Measurements from ENCODE around the gene WDR64.
"Not testable (repeated sequence)": the region's sequence is repeated elsewhere in the genome, so short reads cannot be mapped to it uniquely, and the experiment has no call there.

The WDR64 gene

GRCh38 chr1:241787691-241788090 lies 135.6 kb downstream of the WDR64 start:
- TF ChIP-seq CTCF (conservative IDR thresholded peaks at IDR 0.05) (no peak), ZFX (IDR thresholded peaks at IDR 0.05) (no peak)
- H3K27ac ChIP-seq = no peak overlapping the region

GRCh38 chr1:241789061-241789460 lies 137.0 kb downstream of the WDR64 start:
- TF ChIP-seq CTCF (conservative IDR thresholded peaks at IDR 0.05) = no peak
- TF ChIP-seq ZFX (IDR thresholded peaks at IDR 0.05) = no peak

GRCh38 chr1:241799416-241799815 lies 147.3 kb downstream of the WDR64 start:
- TF ChIP-seq ZFX (IDR thresholded peaks at IDR 0.05) (no peak), CTCF (conservative IDR thresholded peaks at IDR 0.05) (no peak)
- H3K27ac ChIP-seq = no peak overlapping the region

More at GRCh38 chr1:241789061-241789460, 137.0 kb downstream of the WDR64 start:
- H3K27ac ChIP-seq = no peak overlapping the region

GRCh38 chr1:241800640-241801039 lies 148.6 kb downstream of the WDR64 start:
- H3K27ac ChIP-seq = no peak overlapping the region
- TF ChIP-seq CTCF (conservative IDR thresholded peaks at IDR 0.05) = no peak
- no peak for TF ChIP-seq ZFX (IDR thresholded peaks at IDR 0.05)

- TF ChIP-seq ZFX (IDR thresholded peaks at IDR 0.05) (no peak), CTCF (conservative IDR thresholded peaks at IDR 0.05) (no peak)
- H3K27ac ChIP-seq = no peak overlapping the region
Measured at GRCh38 chr1:241802863-241803262, 150.8 kb downstream of the WDR64 start.

GRCh38 chr1:241804706-241805105 lies 152.6 kb downstream of the WDR64 start:
- H3K27ac ChIP-seq = not testable (repeated sequence)

GRCh38 chr1:241808265-241808664 lies 156.2 kb downstream of the WDR64 start:
- no peak overlapping the region for H3K27ac ChIP-seq
- TF ChIP-seq CTCF (conservative IDR thresholded peaks at IDR 0.05) = no peak
- TF ChIP-seq ZFX (IDR thresholded peaks at IDR 0.05) = no peak

GRCh38 chr1:241810769-241811405 lies 158.8 kb downstream of the WDR64 start:
- no peak overlapping the region for H3K27ac ChIP-seq
- no peak for TF ChIP-seq CTCF (conservative IDR thresholded peaks at IDR 0.05)
- no peak for TF ChIP-seq ZFX (IDR thresholded peaks at IDR 0.05)

Data from C4-2B (cell line).